SK-N-SH (cell line): ENCODE results near the gene RNU6-9.

Experiments used
- ELF1 ChIP-seq: IDR thresholded peaks from 2 replicates; pipeline ENCODE4 v1.4.0; 2012
- EP300 ChIP-seq, 2 experiments: IDR thresholded peaks; 2 replicates each; pipeline versions ENCODE4 v1.4.0 to v1.6.1; 2012; ENCODE audit warnings: borderline replicate concordance in 1 of 2, low read depth in 1 of 2, low read length in 1 of 2
- EZH2phosphoT487 ChIP-seq: fragments of 200-600 bp; sonication (generic); IDR thresholded peaks from 2 replicates; pipeline ENCODE4 v1.6.1; 2017; ENCODE audit warnings: low read depth, mixed run types, mild to moderate bottlenecking, antibody characterized with exemption, moderate library complexity, borderline replicate concordance
- GABPA ChIP-seq: IDR thresholded peaks from 2 replicates; pipeline ENCODE4 v1.4.0; 2012; ENCODE audit warnings: low read depth, mild to moderate bottlenecking
- POLR2AphosphoS5 ChIP-seq: IDR thresholded peaks from 2 replicates; pipeline ENCODE4 v1.6.1; 2012; ENCODE audit warnings: low read depth, low read length
- RAD21 ChIP-seq: IDR thresholded peaks from 2 replicates; pipeline ENCODE4 v1.6.1; 2012; ENCODE audit warnings: mild to moderate bottlenecking, low read length
- RFX5 ChIP-seq: IDR thresholded peaks from 2 replicates; pipeline ENCODE4 v1.6.1; 2012; ENCODE audit warnings: mild to moderate bottlenecking, improper control_type of control experiment, low read length
- SIN3A ChIP-seq: IDR thresholded peaks from 2 replicates; pipeline ENCODE4 v1.6.1; 2012; ENCODE audit warnings: low read depth, mild to moderate bottlenecking, low read length, moderate library complexity, borderline replicate concordance
- SMC3 ChIP-seq: IDR thresholded peaks from 2 replicates; pipeline ENCODE4 v1.6.1; 2012; ENCODE audit warnings: low read depth, low read length, improper control_type of control experiment
- TAF1 ChIP-seq: IDR thresholded peaks from 2 replicates; pipeline ENCODE4 v1.6.1; 2012; ENCODE audit warnings: low read depth, mild to moderate bottlenecking, low read length, moderate library complexity, borderline replicate concordance
- TF ChIP-seq, protein P1 (sequence below): fragments of 200-600 bp; sonication (generic); IDR thresholded peaks from 2 replicates; pipeline ENCODE4 v1.6.1; 2017; ENCODE audit warnings: antibody characterized with exemption, mild to moderate bottlenecking, moderate library complexity
- TF ChIP-seq, protein P2 (sequence below): IDR thresholded peaks from 2 replicates; pipeline ENCODE4; 2012
- TF ChIP-seq, protein P3 (sequence below): fragments of 150-350 bp; IDR thresholded peaks from 2 replicates; pipeline ENCODE4 v1.6.1; 2016; ENCODE audit warnings: mild to moderate bottlenecking, low read depth, low read length
- TF ChIP-seq, protein P4 (sequence below): fragments of 150-350 bp; IDR thresholded peaks from 2 replicates; pipeline ENCODE4 v1.6.1; 2017; ENCODE audit warnings: antibody characterized with exemption, low read length, low read depth, borderline replicate concordance

DNA sequence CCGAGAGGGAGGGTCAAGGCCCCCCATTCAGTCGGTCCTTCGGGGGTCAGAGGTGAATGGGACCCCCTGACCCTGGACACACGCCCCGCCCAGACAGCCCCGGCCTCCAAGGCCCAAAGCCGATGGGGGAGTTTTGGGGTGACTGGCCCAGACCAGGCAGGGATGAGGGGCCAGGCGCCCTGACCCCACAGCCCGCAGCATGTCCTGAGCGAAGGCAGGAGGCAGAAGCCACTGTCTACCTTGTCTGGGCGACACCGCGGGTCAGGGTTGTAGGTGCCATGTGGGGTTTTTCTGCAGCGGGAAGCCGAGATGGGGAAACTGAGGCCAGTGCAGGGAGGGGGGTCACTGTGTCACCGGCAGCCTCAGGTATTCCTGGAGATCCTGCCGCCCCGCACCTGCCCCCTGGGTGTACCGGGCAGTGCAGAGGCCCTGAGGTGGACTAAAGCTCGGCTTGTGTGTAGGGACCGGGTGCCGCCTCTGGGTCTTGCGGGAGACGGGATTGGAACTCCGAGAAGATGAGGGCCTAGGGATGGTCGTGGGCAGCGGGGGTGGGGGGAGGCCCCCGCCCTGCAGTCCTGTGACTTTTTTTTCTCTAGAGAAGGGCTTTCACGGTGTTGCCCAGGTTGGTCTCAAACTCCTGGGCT, 41.0 kb downstream of the RNU6-9 start:
- no peak for TF ChIP-seq POLR2AphosphoS5
- TF ChIP-seq, protein P1, sequence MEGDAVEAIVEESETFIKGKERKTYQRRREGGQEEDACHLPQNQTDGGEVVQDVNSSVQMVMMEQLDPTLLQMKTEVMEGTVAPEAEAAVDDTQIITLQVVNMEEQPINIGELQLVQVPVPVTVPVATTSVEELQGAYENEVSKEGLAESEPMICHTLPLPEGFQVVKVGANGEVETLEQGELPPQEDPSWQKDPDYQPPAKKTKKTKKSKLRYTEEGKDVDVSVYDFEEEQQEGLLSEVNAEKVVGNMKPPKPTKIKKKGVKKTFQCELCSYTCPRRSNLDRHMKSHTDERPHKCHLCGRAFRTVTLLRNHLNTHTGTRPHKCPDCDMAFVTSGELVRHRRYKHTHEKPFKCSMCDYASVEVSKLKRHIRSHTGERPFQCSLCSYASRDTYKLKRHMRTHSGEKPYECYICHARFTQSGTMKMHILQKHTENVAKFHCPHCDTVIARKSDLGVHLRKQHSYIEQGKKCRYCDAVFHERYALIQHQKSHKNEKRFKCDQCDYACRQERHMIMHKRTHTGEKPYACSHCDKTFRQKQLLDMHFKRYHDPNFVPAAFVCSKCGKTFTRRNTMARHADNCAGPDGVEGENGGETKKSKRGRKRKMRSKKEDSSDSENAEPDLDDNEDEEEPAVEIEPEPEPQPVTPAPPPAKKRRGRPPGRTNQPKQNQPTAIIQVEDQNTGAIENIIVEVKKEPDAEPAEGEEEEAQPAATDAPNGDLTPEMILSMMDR, result no peak
- no peak for TF ChIP-seq EP300 (IDR thresholded peaks at IDR 0.05; ENCODE audit: borderline replicate concordance in 1 of 2, low read depth in 1 of 2, low read length in 1 of 2)
- no peak for TF ChIP-seq RAD21
- TF ChIP-seq, protein P2, sequence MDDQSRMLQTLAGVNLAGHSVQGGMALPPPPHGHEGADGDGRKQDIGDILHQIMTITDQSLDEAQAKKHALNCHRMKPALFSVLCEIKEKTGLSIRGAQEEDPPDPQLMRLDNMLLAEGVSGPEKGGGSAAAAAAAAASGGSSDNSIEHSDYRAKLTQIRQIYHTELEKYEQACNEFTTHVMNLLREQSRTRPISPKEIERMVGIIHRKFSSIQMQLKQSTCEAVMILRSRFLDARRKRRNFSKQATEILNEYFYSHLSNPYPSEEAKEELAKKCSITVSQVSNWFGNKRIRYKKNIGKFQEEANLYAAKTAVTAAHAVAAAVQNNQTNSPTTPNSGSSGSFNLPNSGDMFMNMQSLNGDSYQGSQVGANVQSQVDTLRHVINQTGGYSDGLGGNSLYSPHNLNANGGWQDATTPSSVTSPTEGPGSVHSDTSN, result no peak
- TF ChIP-seq SMC3, result no peak
- no peak for TF ChIP-seq ELF1
- TF ChIP-seq SIN3A, result no peak
- TF ChIP-seq, protein P3, sequence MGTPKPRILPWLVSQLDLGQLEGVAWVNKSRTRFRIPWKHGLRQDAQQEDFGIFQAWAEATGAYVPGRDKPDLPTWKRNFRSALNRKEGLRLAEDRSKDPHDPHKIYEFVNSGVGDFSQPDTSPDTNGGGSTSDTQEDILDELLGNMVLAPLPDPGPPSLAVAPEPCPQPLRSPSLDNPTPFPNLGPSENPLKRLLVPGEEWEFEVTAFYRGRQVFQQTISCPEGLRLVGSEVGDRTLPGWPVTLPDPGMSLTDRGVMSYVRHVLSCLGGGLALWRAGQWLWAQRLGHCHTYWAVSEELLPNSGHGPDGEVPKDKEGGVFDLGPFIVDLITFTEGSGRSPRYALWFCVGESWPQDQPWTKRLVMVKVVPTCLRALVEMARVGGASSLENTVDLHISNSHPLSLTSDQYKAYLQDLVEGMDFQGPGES, result no peak
- no peak for TF ChIP-seq RFX5
- TF ChIP-seq GABPA, result no peak
- TF ChIP-seq, protein P4, sequence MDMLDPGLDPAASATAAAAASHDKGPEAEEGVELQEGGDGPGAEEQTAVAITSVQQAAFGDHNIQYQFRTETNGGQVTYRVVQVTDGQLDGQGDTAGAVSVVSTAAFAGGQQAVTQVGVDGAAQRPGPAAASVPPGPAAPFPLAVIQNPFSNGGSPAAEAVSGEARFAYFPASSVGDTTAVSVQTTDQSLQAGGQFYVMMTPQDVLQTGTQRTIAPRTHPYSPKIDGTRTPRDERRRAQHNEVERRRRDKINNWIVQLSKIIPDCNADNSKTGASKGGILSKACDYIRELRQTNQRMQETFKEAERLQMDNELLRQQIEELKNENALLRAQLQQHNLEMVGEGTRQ, result no peak
- no peak for TF ChIP-seq TAF1
- no peak for TF ChIP-seq EZH2phosphoT487
